Panc1 (cell line): ENCODE data around the gene IGFBP4. TPM values are rescaled to one million over a fixed set of nuclear protein-coding genes. Genes with fewer than 3 reads are reported as not detected.
"Not testable (repeated sequence)": the region's sequence is repeated elsewhere in the genome, so short reads cannot be mapped to it uniquely, and the experiment has no call there.

Source experiments
- ATAC-seq: fragments of 200-7000 bp; cut with Tn5 transposase; 2 replicates; pipeline ENCODE4 v1.9.1; 2020; ENCODE audit warnings: mild to moderate bottlenecking, moderate library complexity
- BruUV-seq: library from RNA; stranded (reverse); fragments of 400-500 nt; replicated peaks from 2 replicates; lab custom pipeline; 2021; lab: Mats Ljungman, UMichigan
- CTCF ChIA-PET: fragments of 300-600 bp; sonication (Branson Sonifier 250); formaldehyde crosslinking; loops from one replicate; lab custom pipeline; 2022; ENCODE audit warnings: antibody characterized with exemption; lab: Charles Lee
- POLR2A ChIA-PET: fragments of 300-600 bp; sonication (Branson Sonifier 250); formaldehyde crosslinking; loops from one replicate; lab custom pipeline; 2022; ENCODE audit warnings: antibody characterized with exemption; lab: Charles Lee
- DNase-seq: peaks from one replicate; pipeline ENCODE4 v3.0.0-alpha.2; 2010; ENCODE audit warnings: low read depth, low spot score
- H3K27ac ChIP-seq: 2 replicates; pipeline ENCODE4 v1.5.1; 2011; ENCODE audit warnings: mild to moderate bottlenecking, low read length, inconsistent platforms
- H3K27me3 ChIP-seq: fragments of 200-500 bp; sonication (Bioruptor generic); 2 replicates; pipeline ENCODE4 v1.6.0; 2014; ENCODE audit warnings: low read length, inconsistent platforms; ENCODE audit not compliant: control insufficient read depth, insufficient read depth
- H3K36me3 ChIP-seq: fragments of 200-500 bp; sonication (Bioruptor generic); 2 replicates; pipeline ENCODE4 v1.5.1; 2014; ENCODE audit warnings: inconsistent platforms, mild to moderate bottlenecking, low read length, moderate library complexity; ENCODE audit not compliant: control insufficient read depth, insufficient read depth
- H3K4me1 ChIP-seq: 2 replicates; pipeline ENCODE4 v1.5.1; 2011; ENCODE audit warnings: inconsistent platforms, mild to moderate bottlenecking, low read length, moderate library complexity; ENCODE audit not compliant: control insufficient read depth, insufficient read depth
- H3K4me3 ChIP-seq, 2 experiments: 2 replicates each; pipeline ENCODE4 v1.5.1; 2011 to 2012; ENCODE audit warnings: low read depth in 2 of 2, low read length in 2 of 2, mild to moderate bottlenecking in 2 of 2, inconsistent platforms in 1 of 2, moderate library complexity in 1 of 2
- H3K9me3 ChIP-seq: fragments of 200-500 bp; sonication (Bioruptor generic); 2 replicates; pipeline ENCODE4 v1.5.1; 2014; ENCODE audit warnings: low read depth, mild to moderate bottlenecking, inconsistent platforms, low read length, moderate library complexity; ENCODE audit not compliant: control insufficient read depth, insufficient read depth
- POLR2AphosphoS5 ChIP-seq: IDR thresholded peaks from 2 replicates; pipeline ENCODE4 v1.6.1; 2012; ENCODE audit warnings: mild to moderate bottlenecking, low read depth, low read length, moderate library complexity
- SIN3A ChIP-seq: IDR thresholded peaks from 2 replicates; pipeline ENCODE4 v1.6.1; 2012; ENCODE audit warnings: low read depth, mild to moderate bottlenecking, low read length, moderate library complexity, borderline replicate concordance; ENCODE audit not compliant: insufficient read depth
- TCF7L2 ChIP-seq: IDR thresholded peaks from 2 replicates; pipeline ENCODE4 v1.6.1; 2011; ENCODE audit warnings: mild to moderate bottlenecking, low read depth, low read length, inconsistent platforms
- in situ Hi-C: cut with HindIII; loops from 2 replicates; pipeline ENCODE4 v1.10.0; 2016; ENCODE audit warnings: low sequenced_read_pairs, low pct_unique_long_range_greater_than_20kb
- intact Hi-C: fragments of 100-400 bp; cut with micrococcal nuclease; formaldehyde crosslinking; loops from one replicate; pipeline ENCODE4 v1.10.0; 2022; ENCODE audit not compliant: unreplicated experiment
- total RNA-seq: library from RNA; stranded (reverse); gene quantifications from one replicate; pipeline ENCODE4 v1.2.1, GENCODE V29; 2021; ENCODE audit not compliant: unreplicated experiment
- TF ChIP-seq, protein P1 (sequence below), 2 experiments: IDR thresholded peaks; 2 replicates each; pipeline ENCODE4 v1.6.1; 2011 to 2012; ENCODE audit warnings: low read depth in 2 of 2, control low read depth in 1 of 2, low read length in 1 of 2, mild to moderate bottlenecking in 1 of 2, moderate library complexity in 1 of 2; ENCODE audit not compliant: insufficient read depth in 1 of 2
- TF ChIP-seq, protein P2 (sequence below): fragments of 450-650 bp; IDR thresholded peaks from 2 replicates; pipeline ENCODE4 v1.5.1; 2017; ENCODE audit warnings: mild to moderate bottlenecking

The IGFBP4 gene
- total RNA-seq, 1 experiment from 2014 or later: 27.1 TPM

DNA sequence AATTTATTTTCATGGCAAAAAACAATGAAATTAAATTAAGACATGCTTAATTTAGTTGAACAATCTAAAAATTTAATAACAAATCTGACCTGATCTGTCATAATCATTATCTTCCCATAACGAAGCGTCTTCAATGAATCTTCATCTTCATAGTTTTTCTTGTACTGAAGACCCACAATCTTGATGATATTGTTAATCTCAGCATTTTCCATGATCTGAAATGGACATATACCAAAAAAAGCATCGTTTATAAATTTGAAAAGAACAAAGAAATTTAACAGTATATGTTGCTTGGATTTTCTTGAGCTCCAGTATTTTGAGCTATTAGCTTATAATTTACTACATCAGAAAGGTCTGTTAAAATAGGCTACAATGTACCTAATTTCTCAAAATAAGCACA lies 35.8 kb upstream of the IGFBP4 start:
- ATAC-seq (no peak), DNase-seq (no peak)
- no peak for TF ChIP-seq POLR2AphosphoS5
- TF ChIP-seq, protein P1, sequence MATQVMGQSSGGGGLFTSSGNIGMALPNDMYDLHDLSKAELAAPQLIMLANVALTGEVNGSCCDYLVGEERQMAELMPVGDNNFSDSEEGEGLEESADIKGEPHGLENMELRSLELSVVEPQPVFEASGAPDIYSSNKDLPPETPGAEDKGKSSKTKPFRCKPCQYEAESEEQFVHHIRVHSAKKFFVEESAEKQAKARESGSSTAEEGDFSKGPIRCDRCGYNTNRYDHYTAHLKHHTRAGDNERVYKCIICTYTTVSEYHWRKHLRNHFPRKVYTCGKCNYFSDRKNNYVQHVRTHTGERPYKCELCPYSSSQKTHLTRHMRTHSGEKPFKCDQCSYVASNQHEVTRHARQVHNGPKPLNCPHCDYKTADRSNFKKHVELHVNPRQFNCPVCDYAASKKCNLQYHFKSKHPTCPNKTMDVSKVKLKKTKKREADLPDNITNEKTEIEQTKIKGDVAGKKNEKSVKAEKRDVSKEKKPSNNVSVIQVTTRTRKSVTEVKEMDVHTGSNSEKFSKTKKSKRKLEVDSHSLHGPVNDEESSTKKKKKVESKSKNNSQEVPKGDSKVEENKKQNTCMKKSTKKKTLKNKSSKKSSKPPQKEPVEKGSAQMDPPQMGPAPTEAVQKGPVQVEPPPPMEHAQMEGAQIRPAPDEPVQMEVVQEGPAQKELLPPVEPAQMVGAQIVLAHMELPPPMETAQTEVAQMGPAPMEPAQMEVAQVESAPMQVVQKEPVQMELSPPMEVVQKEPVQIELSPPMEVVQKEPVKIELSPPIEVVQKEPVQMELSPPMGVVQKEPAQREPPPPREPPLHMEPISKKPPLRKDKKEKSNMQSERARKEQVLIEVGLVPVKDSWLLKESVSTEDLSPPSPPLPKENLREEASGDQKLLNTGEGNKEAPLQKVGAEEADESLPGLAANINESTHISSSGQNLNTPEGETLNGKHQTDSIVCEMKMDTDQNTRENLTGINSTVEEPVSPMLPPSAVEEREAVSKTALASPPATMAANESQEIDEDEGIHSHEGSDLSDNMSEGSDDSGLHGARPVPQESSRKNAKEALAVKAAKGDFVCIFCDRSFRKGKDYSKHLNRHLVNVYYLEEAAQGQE (IDR thresholded peaks at IDR 0.05; ENCODE audit: insufficient read depth in 1 of 2, low read depth in 2 of 2, low read length in 1 of 2): no peak
- TF ChIP-seq, protein P2, sequence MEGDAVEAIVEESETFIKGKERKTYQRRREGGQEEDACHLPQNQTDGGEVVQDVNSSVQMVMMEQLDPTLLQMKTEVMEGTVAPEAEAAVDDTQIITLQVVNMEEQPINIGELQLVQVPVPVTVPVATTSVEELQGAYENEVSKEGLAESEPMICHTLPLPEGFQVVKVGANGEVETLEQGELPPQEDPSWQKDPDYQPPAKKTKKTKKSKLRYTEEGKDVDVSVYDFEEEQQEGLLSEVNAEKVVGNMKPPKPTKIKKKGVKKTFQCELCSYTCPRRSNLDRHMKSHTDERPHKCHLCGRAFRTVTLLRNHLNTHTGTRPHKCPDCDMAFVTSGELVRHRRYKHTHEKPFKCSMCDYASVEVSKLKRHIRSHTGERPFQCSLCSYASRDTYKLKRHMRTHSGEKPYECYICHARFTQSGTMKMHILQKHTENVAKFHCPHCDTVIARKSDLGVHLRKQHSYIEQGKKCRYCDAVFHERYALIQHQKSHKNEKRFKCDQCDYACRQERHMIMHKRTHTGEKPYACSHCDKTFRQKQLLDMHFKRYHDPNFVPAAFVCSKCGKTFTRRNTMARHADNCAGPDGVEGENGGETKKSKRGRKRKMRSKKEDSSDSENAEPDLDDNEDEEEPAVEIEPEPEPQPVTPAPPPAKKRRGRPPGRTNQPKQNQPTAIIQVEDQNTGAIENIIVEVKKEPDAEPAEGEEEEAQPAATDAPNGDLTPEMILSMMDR: no peak
- no peak for TF ChIP-seq SIN3A
- TF ChIP-seq TCF7L2: no peak
- Histone ChIP-seq H3K27ac (no peak overlapping the region), H3K4me3 (no peak overlapping the region), H3K36me3 (peaks cover 74% of the 10 kb centered on the region), H3K27me3 (no peaks in the 10 kb centered on the region), H3K4me1 (no peaks in the 10 kb centered on the region), H3K9me3 (no peaks in the 10 kb centered on the region)
- in situ Hi-C loops (no loop called here), intact Hi-C loops (no loop called here)
- ChIA-PET POLR2A (interaction anchor here (0.7 kb wide), 1 partner anchor 10 kb away, joined by 3 read pairs; no protein-coding TSS in a partner anchor), CTCF (interaction anchor here (0.7 kb wide), 2 partner anchors 10 to 155 kb away, joined by 3 read pairs; no protein-coding TSS in a partner anchor)
- no TSS peak for BruUV-seq

DNA sequence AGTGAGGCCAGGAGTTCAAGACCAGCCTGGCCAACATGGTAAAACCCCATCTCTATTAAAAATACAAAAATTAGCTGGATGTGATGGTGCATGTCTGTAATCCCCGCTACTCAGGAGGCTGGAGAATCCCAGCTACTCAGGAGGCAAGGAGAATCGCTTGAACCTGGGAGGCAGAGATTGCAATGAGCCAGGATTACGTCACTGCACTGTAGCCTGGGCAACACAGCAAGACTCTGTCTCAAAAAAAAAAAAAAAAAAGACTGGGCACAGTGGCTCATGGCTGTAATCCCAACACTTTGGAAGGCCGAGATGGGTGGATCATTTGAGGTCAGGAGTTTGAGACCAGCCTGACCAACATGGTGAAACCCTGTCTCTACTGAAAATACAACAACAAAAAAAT lies 33.7 kb upstream of the IGFBP4 start:
- H3K4me3 ChIP-seq, H3K4me1 ChIP-seq, H3K9me3 ChIP-seq, ATAC-seq, H3K27me3 ChIP-seq, BruUV-seq, CTCF ChIA-PET, DNase-seq, intact Hi-C loops, in situ Hi-C loops, H3K27ac ChIP-seq: not testable (repeated sequence)
- H3K36me3 ChIP-seq: peaks cover 63% of the 10 kb centered on the region
- POLR2A ChIA-PET: interaction anchor here (0.7 kb wide), 1 partner anchor 63 kb away, joined by 6 read pairs; no protein-coding TSS in a partner anchor

DNA sequence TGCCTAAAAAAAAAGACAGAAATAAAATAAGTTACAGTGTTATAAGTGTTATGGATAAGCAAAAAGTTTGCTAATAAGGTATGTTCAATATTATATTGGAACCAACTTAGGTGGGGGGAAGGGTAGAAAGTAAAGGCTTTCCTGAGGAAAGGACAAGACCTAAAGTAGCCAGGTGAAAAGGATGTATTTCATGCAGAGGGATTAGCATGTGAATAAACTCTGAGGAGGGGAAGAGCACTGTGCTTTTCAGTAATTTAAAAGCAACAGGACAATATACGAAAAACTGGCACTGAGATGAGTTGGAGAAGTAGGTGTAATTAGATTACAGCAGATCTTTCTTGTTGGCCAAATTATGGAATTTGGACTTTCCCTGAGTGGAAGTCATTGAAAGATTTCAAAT lies 33.2 kb upstream of the IGFBP4 start:
- ChIA-PET CTCF (interaction anchor here (1.0 kb wide), 1 partner anchor 15 kb away, joined by 3 read pairs; no protein-coding TSS in a partner anchor), POLR2A (interaction anchor here (0.7 kb wide), 2 partner anchors 62 to 131 kb away, joined by 3 to 6 read pairs; no protein-coding TSS in a partner anchor)
- ATAC-seq: no peak
- no peak for TF ChIP-seq SIN3A
- TF ChIP-seq TCF7L2: no peak
- TF ChIP-seq, protein P2: no peak
- TF ChIP-seq, protein P1 (IDR thresholded peaks at IDR 0.05; ENCODE audit: insufficient read depth in 1 of 2, low read depth in 2 of 2, low read length in 1 of 2): no peak
- no peak for TF ChIP-seq POLR2AphosphoS5
- Histone ChIP-seq H3K36me3 (peaks cover 59% of the 10 kb centered on the region), H3K4me1 (no peaks in the 10 kb centered on the region), H3K9me3 (no peaks in the 10 kb centered on the region), H3K4me3 (no peak overlapping the region), H3K27ac (no peak overlapping the region), H3K27me3 (no peaks in the 10 kb centered on the region)
- in situ Hi-C loops (no loop called here), intact Hi-C loops (loop anchor here (10.0 kb wide), 1 partner anchor 105 kb away; the partner anchor contains the start of gene RARA)
- no TSS peak for BruUV-seq
- DNase-seq: no peak
